ENCODE results near the gene CORO6. TPM values are rescaled to one million over a fixed set of nuclear protein-coding genes. Genes with fewer than 3 reads are reported as not detected.

The CORO6 gene
- total RNA-seq, 1 donor from 2014 or later: 6.7 TPM

DNA sequence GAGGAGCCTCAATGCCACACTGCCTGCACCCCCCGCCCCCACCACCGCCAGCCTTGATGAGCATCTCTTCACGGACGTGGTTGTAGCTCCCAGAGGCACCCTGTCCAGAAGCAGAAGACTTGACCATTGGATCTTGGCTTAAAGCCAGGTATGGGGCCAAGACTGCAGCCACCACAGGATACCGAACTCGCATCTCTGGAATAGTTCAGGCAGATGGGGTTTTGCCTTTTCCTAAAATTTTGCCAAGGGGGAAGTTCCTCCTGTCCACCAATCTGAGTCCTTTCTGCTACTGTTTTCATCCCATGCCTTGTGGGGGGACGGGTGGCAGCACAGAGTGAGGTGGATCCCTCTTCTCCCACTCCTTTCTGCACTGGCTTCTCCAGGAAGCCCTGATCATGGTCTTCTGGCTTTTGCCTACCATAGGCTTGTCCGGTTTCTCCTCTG lies 939 bp downstream of the CORO6 start:
- H3K27ac Mint-ChIP-seq (ENCODE audit: unreplicated experiment): no peak overlapping the region
- peak overlapping the region; percentile 77 for H3K4me3 Mint-ChIP-seq (ENCODE audit: unreplicated experiment)
- no peak for TF ChIP-seq CTCF (IDR thresholded peaks at IDR 0.05)
- peaks cover 2% of the 10 kb centered on the region for H3K27me3 Mint-ChIP-seq (ENCODE audit: low read depth)
- DNase-seq (ENCODE audit: low spot score): no peak
- peaks cover 41% of the 10 kb centered on the region for H3K4me1 Mint-ChIP-seq (ENCODE audit: low read depth)
- no peaks in the 10 kb centered on the region for H3K36me3 Mint-ChIP-seq (ENCODE audit: low read depth)
- no peaks in the 10 kb centered on the region for H3K9me3 Mint-ChIP-seq (ENCODE audit: low read depth)

DNA sequence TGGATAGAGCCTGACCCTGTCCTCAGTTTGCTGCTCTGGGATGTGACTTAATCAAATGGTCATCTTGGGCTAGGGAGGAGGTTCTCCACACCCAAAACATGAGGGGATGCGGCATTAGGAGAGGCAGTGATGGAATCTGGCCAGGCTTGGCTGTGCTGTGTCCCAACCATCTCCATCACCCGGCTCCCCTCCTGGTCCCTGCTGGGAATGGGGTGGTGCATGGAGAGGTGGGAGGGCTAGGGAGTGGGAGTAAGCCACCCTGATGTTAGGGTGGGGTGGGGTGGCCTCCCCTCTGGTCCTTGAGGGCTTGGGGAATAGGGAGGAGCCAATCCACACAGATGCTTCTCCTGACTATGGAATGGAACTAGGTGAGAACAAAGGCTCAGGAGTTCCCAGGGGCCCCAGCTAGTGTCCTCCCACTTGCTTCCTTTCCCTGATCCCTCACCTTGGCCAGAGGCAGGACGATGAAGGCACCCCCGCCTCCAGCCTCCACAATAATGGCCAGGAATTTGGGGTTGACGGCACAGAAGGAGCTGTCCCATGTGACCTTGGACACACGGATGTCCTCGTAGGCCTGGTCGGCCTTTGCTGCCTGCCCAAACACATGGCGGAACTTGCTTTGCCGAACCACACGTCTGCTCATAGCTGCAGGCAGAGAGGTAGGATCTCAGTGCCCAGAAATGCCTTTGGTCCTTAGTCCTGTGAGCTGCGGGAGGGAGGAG lies 1.8 kb downstream of the CORO6 start:
- Mint-ChIP-seq H3K36me3 (ENCODE audit: low read depth) (no peaks in the 10 kb centered on the region), H3K4me1 (ENCODE audit: low read depth) (peaks cover 46% of the 10 kb centered on the region), H3K4me3 (ENCODE audit: unreplicated experiment) (no peak overlapping the region), H3K27me3 (ENCODE audit: low read depth) (peaks cover 2% of the 10 kb centered on the region), H3K27ac (ENCODE audit: unreplicated experiment) (peak overlapping the region; percentile 59), H3K9me3 (ENCODE audit: low read depth) (no peaks in the 10 kb centered on the region)
- TF ChIP-seq CTCF (IDR thresholded peaks at IDR 0.05): no peak
- no peak for DNase-seq (ENCODE audit: low spot score)

DNA sequence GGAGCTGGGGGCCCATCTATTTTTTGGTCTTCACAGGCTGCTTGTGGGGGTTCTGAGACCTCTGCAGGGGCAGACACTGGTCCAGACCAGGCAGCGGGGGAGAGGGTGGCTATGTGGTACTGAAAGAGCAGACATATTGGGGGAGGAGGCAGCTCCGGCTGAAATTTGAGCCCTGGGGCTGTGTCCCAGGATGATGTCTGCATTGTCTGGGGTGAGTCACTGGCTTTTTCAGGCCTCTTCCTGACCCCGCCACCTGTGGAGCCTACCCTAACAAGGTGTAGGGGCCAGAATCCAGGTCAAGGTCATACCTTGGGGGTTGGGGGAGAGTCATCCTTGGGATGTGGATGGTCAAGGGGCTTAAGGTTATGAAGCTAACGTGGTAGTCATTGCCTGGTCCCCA lies 2.4 kb downstream of the CORO6 start:
- no peak for DNase-seq (ENCODE audit: low spot score)
- Mint-ChIP-seq H3K27ac (ENCODE audit: unreplicated experiment) (no peak overlapping the region), H3K27me3 (ENCODE audit: low read depth) (peaks cover 2% of the 10 kb centered on the region), H3K4me1 (ENCODE audit: low read depth) (peaks cover 51% of the 10 kb centered on the region), H3K4me3 (ENCODE audit: unreplicated experiment) (no peak overlapping the region), H3K9me3 (ENCODE audit: low read depth) (no peaks in the 10 kb centered on the region), H3K36me3 (ENCODE audit: low read depth) (no peaks in the 10 kb centered on the region)
- TF ChIP-seq CTCF (IDR thresholded peaks at IDR 0.05): no peak

GRCh38 chr17:29619251-29619650 lies 3.5 kb downstream of the CORO6 start:
- no peak overlapping the region for H3K4me3 Mint-ChIP-seq (ENCODE audit: unreplicated experiment)
- H3K27ac Mint-ChIP-seq (ENCODE audit: unreplicated experiment): no peak overlapping the region
- H3K4me1 Mint-ChIP-seq (ENCODE audit: low read depth): peaks cover 55% of the 10 kb centered on the region
- H3K27me3 Mint-ChIP-seq (ENCODE audit: low read depth): peaks cover 2% of the 10 kb centered on the region
- DNase-seq (ENCODE audit: low spot score): no peak
- no peaks in the 10 kb centered on the region for H3K36me3 Mint-ChIP-seq (ENCODE audit: low read depth)
- TF ChIP-seq CTCF (IDR thresholded peaks at IDR 0.05): peak; percentile 62
- no peaks in the 10 kb centered on the region for H3K9me3 Mint-ChIP-seq (ENCODE audit: low read depth)

DNA sequence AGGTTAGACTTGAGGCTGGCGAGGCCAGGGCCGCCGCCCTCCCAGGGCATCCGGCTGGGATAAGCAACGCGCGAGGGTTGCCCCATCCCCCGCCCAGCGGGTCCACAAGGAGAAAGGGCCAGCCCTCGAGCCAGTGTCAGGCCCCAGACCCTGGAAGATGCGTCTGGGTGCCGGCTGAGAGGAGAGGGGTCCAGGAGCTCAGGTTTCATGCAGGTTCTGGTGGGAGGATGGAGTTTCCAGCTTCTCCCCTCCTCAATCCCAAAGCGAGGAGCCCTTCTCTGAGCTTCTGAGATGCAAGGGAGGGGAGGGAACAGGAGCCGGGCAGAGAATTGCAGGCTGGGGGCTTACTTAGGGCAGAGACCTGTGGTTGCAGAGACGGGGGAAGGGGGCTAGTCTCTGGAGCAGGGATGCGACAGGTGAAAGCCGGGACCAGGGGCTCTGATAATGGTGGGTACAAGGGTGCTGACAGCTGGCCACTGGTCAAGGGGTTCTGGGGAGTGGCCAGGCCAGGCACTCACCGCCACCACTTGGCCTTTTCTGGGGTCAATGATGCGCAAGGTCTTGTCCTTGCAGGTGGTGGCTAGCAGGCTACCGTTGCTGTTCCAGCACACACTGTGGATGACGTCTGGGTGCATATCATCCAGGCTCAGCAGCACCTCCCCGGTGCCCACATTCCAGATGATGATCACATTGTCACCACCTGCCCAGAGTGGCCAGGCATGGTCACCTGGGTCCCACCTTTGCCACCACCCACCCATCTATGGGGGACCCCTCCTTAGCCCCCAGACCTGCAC lies 4.2 kb downstream of the CORO6 start:
- Mint-ChIP-seq H3K27me3 (ENCODE audit: low read depth) (peaks cover 2% of the 10 kb centered on the region), H3K27ac (ENCODE audit: unreplicated experiment) (no peak overlapping the region), H3K9me3 (ENCODE audit: low read depth) (no peaks in the 10 kb centered on the region), H3K4me1 (ENCODE audit: low read depth) (peaks cover 55% of the 10 kb centered on the region), H3K36me3 (ENCODE audit: low read depth) (no peaks in the 10 kb centered on the region), H3K4me3 (ENCODE audit: unreplicated experiment) (no peak overlapping the region)
- TF ChIP-seq CTCF (IDR thresholded peaks at IDR 0.05): peak; percentile 37
- no peak for DNase-seq (ENCODE audit: low spot score)
